ENCODE data around the gene TPD52L1.
A peak's percentile ranks its signal among the peaks of the same experiment; 100 is the strongest.

TPD52L1 gene

DNA sequence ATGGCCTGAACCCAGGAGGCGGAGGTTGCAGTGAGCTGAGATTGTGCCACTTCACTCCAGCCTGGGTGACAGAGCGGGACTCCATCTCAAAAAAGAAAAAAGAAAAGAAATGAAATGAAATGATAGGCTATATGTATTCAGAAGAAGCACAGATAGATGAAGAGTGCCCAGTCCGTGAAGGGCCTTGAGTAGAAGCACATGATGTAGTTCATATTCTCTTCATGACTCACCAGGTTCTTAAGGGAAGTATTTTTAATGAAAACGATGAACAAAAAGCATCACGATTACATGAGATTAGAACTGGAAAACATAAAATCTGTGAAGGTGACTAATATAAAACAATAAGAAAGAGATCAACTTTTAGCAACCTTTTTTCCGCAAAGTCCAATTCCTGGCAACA lies 29.8 kb downstream of the TPD52L1 start:
- DNase-seq, result no peak

DNA sequence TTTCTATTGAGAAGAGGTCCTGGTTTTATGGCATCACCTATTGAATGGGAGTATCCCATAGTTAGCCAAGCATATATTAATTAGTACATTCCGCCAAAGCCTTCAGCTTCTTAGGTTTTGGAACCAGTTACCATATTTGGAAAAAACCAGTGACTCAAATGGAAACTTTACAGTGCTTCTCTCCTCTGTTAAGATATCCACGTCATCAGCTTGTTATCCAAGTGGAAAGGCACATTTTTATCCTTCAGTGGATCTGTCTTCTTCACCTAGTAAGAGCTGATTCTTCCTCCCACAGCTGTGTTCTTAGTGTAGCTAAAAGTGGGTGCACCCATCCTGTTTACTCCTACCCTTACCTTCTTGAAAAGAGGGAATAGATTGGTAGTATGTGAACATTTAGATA lies 34.5 kb downstream of the TPD52L1 start:
- DNase-seq, result no peak

DNA sequence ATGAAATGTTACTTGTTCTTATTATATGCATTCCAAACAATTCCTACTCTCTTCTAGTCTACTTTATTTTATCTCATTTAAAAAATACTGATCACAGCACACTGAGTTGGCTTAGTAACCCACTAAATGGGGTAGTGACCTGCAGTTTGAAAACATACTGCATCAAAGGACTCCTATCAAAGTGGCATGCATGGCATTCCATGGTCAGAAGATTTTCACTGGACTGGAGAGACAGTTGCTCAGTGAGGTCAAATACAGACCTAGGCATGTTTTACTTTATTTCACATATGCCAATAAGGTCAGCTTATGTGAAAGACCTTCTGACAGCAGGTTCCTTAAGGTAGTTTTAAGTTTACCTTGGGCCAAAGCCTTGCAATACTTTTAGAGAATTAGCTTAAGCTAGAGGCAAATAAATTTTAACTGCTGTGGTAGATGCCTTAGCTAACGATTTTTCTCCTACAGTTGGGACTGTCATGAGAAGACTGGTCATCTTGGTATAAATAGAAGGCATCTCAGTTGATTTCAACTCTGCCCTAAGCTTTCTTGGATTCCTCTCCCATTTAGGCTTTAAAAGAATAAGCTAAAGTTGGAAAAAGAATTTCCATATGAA lies 35.1 kb downstream of the TPD52L1 start:
- DNase-seq, result no peak

DNA sequence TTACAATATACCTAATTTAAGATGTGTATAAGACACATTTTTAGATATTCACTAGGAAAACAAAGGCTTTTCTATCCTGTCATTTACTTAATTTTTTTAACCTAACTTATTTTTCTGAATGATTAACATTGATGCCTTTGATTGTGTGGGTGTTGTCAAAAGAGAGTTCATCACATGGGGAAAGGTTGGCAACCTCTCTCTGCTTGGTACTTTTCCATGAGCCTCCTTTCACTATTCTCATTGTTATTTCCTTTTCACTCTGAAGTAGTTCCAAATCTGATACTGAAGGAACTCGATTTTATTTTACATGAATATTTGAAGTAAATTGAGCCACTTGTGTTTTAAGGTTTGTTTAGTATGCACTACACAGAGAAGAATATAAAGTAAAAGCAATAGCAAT lies 35.9 kb downstream of the TPD52L1 start:
- no peak for DNase-seq

DNA sequence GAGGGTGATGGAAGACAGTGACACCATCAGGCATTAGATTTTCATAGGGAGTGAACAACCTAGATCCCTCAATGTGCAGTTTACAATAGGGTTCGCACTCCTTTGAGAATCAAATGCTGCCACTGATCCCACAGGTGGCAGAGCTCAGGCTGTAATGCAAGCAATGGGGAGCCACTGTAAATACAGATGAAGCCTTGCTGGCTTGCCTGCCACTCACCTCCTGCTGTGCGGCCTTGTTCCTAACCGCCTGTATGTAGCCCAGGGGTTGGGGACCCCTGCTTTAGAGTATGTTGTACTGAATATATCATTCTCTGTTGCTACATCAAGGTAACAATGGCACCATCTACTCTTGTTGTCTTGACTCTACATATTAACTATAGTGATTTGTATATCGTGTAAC lies 37.1 kb downstream of the TPD52L1 start:
- DNase-seq, result no peak

DNA sequence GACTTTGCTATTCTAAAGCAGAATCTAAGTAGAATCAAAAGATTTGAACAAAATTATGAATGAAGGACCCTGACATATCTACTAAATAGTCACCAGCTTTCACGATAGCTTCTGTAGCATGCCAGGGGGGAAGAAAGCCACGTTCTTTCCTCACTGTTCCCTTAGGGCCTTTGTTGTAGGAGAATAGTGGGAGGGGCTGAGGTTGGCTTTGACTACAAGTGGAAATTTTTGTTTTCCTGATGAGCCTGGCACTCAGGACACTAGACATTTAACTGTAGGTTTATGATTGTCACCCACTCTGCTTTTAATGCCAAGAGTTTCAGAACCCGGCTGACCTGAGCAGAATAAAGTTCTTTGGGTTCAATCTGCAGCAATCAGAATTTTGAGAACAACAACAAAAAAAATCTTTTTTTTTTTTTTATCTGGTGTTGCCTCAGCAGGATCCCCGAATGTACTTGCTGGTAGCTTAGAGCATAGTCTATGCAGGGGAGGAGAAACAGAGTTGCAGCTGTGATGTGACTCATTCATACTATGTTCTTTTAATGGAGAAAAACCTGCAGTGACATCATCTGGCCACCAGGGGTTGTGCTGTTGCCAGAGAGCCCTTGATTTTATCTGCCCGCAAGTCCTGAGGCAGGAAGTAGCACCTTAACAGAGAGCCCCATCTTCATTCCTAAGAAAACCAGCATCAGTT lies 38.5 kb downstream of the TPD52L1 start:
- peak; percentile 2 for DNase-seq

DNA sequence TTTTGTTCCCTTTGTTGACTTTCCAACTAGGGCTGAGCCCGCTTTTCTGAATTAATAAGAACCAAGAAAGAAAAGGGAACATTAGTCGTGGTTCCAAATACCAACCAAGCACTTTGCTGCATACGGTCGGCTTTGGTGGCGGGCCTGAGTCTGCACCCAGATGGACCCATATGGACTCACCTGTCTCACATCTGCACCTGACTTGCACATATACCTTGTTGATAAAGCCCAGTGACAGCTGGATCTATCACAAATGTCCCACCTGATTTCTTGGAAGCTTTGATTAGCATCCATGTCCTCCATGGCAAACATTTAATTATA lies 39.0 kb downstream of the TPD52L1 start:
- DNase-seq, result no peak

DNA sequence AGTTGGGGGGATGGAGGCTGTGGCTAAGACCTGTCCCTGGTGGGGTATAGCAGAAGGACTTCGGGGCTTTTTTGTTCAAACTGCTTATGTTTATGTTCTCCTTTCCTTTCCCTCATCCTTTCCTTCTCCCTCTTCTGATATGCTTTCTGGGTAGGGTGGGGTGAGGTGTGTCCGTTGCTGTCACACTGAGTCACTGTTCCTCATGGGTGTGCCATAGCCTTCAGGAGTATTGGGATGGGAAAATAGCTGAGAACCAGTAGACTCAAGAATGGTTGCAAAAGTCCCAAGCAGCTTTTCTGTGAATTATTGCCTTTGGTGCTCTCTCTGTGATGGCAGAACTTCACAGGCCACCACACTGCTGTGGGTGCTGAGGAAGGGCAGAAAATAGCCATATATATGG lies 39.6 kb downstream of the TPD52L1 start:
- no peak for DNase-seq

DNA sequence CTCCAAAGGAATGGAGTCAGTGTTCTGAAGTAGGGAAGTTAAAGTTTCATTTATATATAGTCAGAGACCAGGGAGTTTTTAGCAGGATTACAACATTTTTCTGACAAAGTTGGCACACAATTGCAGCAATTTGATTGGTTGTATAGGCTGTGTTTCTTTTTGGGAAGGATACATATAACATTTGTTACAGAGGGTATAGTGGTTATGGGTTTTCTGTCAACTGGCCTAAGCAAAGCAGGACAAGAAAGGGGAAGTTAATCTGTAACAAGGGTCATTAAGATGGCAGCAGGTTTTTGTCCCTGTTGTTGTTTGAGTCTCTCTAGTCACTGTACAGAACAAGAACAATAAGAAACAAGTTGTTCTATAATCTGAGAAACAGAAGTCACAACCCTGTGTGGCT lies 41.4 kb downstream of the TPD52L1 start:
- no peak for DNase-seq

DNA sequence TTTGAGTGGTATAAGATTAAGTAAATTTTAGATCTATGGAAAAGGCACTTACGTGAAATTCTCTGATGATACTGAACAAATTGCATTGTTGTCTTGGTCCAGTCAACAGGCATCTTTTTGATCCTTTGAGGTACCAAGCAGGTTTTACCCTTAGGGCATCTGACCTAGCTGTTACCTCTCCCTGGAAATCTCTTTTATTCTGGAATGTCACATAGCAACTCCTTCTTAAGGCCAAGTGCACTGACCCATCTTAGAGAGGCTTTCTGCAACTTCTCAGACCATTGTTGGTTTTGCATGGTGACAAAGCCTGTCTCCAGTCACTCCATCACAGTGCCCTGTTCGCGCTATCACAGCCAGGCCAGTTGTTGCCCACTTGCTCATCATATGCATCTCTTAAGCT lies 42.0 kb downstream of the TPD52L1 start:
- no peak for DNase-seq

DNA sequence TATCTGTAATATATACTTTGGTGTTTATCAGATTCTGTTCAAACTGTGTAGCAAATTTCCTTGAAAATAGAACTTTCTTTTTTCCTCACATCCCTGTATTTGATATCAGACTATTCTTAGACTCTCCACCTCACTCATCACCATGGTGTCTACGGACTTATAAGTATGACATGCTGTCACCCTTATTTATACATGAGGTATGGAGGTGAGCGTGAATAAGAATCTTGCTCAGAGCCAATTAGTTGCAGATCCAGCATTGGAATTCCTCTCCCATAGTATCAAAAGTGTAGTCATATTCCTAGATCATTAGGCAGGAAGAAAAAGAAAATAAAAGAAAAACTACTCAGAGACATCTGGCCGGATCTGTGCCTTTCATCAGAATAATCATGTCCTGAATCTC lies 43.0 kb downstream of the TPD52L1 start:
- DNase-seq, result no peak

DNA sequence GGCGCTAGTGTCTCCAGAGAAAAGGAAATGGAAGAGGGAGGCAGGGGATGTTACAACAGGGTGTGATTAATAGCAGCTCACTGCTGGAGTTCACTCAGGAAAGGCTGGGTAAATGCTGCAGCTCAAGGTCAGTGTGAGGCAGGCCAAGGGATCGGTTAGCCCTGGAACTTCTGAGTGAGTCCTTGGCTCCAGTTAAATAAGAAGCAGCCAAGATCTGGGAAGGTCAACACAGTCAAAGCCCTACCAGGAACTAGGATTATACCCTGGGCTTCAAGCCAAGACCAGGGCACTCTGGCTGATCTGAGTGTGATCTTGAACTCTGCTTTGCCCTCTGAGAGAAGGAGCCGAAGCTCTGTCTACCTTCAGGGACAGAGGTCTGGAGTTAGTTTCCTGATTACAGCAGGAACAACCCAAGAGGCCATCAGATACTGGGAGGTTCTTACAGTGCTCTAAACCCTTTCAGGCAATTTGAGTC lies 44.3 kb downstream of the TPD52L1 start:
- no peak for DNase-seq

DNA sequence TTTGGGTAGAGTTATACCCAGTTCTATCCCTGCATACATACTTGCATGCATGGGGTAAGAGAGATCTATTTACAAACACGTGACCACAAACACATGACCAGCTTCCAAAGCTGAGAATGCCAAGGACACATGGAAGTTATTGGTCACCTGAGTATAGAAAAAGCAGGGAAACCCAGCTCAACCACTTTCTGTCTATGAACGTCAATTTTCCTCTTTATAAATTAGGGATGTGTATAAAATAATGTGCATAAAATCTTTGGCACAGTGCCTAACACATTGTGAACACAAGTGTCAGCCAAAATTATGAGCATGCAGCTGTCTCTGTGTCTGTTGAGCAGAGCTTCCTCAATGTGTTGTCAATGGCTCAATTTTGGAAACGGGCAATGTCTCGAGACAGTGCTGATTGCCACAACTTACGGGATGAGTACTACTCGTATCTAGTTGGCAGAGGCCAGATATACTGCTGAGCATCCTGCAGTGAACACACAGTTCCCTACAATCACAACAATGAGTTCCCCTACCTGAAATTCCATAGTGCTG lies 44.9 kb downstream of the TPD52L1 start:
- DNase-seq, result no peak

DNA sequence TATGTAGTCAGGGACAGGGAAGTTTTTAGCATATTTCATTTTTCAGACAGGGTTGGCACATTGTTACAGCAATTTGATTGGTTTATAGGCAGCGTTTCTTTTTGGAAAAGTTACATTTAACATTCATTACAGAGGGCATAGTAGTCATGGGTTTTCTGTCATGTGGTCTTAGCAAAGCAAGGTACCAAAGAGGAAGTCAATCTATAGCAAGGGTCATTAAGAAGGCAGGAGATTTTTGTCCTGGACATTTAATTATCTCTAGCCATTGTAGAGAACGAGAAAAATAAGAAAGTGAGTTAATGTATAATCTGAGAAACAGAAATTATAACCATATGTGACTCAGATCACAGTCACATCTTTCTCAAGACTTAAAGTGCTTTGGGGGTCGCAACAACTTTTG lies 47.4 kb downstream of the TPD52L1 start:
- DNase-seq, result no peak

DNA sequence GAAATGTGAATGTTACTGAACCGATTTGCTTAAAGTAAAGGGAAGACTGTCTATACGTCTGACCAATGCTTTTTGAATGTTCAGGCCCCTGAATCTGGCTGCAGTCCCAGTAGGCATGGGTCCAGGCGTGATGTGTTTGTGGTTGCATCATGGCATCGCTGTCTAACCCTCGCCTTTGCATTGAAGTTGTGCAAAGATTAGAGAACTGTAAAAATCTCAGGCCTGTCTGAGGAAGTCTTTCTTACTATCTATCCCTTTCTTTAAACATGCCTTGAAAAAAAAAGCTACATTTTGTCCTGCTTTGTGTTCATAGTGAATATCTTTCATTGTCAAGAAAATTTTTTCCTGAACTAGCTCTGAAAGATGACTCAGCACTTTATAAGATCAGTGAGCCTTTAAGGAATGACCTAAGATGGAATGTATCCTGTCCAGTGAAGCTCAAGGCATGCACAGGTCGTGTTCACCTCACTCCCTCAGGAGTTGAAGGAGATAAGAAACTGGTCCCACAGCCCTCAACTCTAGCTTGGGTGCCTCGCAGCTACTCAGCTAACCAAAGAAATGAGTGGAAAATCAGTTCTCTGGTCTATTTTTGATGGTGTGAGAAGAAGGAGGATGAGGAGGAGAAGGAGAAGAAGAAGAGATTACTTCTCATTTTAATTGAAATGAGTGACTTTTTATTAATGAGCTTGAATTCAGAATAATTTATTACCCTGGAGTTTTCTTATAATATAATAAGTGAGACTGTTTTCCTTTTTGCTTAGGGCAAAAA lies 48.6 kb downstream of the TPD52L1 start:
- DNase-seq, result no peak

DNA sequence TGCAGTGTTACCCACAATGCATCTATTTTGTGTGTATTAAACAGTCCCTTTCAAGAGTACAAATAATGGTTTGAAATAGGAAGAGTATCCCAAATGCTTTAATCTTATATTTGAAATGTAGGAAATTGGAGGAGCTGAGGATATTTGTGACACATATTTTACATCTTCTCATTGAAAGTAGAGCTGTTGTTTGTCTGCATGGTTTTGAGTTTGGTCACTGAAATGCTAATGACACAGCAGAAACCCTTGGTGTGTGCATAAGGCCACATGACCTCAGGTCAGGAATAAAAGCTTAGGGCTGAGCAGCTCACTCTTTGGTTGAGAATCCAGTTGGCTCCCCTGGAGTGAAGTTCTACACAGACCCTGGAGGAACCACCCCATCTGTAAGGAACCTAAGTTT lies 49.8 kb downstream of the TPD52L1 start:
- no peak for DNase-seq

DNA sequence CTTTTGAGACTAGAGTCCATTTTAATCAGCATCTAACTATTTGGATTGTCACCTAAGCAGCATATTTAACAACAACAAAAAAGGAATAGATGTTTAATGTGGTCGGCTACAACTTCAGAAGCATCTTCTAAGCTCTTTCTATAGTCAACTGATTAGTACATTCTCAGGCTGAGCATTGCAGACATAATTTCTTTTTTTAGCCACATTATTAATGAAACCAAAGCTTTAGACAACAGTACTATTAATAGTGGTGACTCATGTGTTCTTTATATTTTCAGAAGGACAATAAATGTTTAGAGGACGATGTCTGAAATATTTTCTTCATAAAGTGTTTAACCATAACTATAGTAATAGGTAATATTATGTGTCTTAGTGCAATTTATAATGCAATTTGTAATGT lies 52.4 kb downstream of the TPD52L1 start:
- no peak for DNase-seq

DNA sequence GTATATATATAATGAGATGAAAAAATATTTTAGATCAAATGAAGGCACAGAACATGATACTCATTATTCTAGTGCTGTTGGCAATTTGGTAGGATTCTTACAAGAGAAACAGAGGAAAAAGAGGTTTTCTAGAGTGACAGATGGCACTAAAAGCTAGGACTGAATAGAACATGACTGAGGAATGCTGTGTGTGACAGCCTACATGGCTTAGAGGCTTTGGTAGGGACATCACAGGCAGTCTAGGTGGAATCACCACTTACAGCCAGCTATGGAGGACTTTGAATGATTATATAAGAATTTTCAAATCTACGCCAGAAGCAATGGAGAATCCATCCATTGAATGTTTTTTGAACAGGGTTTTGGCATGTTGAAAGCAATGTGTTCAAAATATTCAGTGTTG lies 52.8 kb downstream of the TPD52L1 start:
- DNase-seq, result no peak

DNA sequence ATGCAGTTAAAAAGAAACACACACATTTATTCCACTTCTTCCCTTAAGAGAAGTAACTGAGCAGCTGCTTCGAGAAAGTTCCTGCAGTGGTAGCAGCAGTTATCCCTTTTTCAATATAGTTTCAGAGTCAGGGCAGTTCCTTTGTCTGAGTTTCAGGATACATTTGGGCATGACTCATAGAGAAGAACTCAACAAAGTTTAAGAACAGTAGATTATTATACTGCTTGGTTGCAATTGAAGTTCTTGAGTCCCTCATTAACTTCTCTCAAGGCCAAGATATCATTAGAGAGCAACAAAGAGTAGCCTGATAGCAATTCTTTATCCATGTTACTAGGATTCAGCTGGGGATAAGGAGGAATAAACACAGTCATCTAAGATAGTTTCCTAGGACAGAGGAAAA lies 54.4 kb downstream of the TPD52L1 start:
- no peak for DNase-seq

DNA sequence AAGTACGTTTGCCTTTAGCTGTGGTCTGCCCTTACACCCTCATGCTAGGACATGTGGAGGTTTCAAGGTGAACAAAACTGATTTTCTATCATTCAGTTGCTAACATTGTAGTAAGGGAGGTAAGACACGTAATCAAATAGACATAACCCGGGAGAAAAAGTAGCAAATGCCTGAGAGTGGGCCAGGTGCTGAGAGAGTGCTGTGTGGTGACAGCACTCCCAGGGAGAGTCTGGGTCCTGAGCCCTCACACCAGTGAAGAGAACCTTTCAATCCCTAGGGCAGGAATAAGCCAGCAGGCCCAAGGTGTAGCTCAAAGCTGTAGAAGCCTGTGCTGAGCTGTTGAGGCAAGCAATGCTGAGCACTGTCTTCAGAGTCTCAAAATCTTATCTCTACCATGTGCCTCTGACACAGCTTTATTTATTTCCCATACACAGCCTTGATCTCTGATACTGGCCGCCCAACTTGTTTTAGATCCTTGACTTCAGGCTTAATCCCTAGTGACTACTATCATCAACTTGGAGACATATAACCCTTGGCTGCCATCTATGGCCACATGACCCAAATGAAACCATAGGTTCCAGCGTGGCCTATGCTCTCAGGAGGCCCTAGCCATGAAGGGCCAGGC lies 55.2 kb downstream of the TPD52L1 start:
- no peak for DNase-seq

DNA sequence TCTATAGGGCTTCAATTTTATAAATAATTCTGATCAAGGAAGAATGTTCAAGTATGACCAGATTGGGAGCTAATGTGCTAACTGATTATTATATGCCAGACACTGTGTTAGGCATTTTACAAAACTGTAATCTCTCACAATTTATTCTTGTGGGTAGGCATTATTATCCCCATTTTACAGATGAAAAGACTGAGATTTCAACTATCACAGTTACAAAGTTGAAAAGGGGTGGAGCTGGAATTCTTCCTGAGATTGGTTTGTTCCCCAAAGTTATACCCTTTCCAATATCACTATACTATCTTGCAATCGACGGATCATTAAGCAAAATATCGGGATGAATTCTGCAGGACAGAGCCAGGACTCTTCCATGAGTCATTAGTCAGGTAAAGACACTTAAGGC lies 57.1 kb downstream of the TPD52L1 start:
- DNase-seq, result no peak

DNA sequence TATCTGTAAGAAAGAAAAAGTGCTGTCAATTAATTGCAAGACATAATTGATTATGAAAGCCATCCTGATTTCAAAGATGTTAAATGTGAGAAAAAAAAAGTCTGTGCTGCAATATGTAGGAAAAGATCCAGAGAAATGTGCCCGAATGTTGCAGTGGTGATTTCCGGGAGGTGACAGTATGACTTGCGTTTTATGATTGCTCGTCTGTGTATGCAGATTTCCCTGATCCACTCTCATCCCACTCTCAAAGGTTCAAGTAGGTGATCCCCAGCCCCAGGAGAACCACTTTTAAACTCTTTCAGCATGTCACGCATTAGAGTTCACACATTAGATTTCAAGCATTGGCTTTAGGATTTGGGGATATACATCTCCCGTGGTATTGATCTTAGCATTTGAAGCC lies 57.8 kb downstream of the TPD52L1 start:
- DNase-seq, result no peak

DNA sequence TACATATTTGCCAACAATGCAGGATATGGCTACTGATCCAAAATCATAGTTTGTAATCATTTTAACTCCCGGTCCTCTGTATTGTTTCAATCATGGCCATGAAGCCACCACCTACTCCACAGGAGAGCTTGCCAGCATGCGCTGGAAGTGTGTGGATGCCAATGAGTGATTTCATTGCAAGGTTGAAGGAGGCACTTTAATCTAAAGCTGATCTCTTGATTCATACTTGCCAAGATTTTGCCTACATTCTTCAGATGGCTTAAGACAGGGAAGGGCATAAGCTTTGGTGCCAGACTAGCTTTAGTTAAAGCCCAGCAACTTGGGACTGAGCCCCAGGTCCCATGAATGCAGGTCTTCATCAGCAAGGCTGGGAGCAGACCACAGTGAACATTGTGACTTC lies 58.8 kb downstream of the TPD52L1 start:
- DNase-seq, result no peak

DNA sequence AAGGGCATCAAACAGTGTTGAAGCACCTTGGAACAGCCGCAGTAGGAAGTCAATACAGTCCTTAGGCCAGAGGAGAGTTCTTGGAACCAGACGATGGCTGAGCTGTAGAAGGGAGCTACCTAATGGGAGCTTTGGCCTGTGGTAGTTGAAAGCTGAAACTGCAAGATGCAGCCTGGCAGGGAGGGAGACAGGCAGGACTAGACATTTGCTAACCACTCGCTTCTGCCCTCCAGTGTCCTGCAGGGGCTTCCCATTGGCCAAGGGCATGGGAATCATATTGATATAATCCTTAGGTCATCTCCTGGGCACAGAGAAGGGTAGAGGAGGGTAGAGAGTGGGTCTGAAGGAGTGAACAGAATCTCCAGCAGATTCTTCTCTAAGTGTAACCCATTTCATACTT lies 60.4 kb downstream of the TPD52L1 start:
- no peak for DNase-seq
